Muscle layer of duodenum (tissue), 2 donors: ENCODE results near the gene GAL3ST1.

Source experiments
- H3K27ac ChIP-seq: one replicate; pipeline ENCODE4 v1.7.0; 2013; ENCODE audit warnings: mild to moderate bottlenecking, low read length
- H3K27me3 ChIP-seq: one replicate; pipeline ENCODE4 v1.7.0; 2013; ENCODE audit warnings: low read depth, mild to moderate bottlenecking, control low read depth, low read length
- H3K36me3 ChIP-seq, 2 donors: one replicate each; pipeline ENCODE4 v1.7.0; 2013; ENCODE audit warnings: low read length in 2 of 2, control low read depth in 1 of 2, mild to moderate bottlenecking in 1 of 2; ENCODE audit not compliant: insufficient read depth in 2 of 2, control insufficient read depth in 1 of 2
- H3K4me1 ChIP-seq, 2 donors: one replicate each; pipeline ENCODE4 v1.7.0; 2013; ENCODE audit warnings: low read length in 2 of 2, mild to moderate bottlenecking in 2 of 2, control low read depth in 1 of 2, moderate library complexity in 1 of 2; ENCODE audit not compliant: insufficient read depth in 2 of 2, control insufficient read depth in 1 of 2
- H3K4me3 ChIP-seq, 2 donors: one replicate each; pipeline ENCODE4 v1.7.0; 2013; ENCODE audit warnings: low read length in 2 of 2, low read depth in 1 of 2, mild to moderate bottlenecking in 1 of 2
- H3K9me3 ChIP-seq, 2 donors: one replicate each; pipeline ENCODE4 v1.7.0; 2013; ENCODE audit warnings: low read length in 2 of 2, control low read depth in 1 of 2, mild to moderate bottlenecking in 1 of 2; ENCODE audit not compliant: control insufficient read depth in 1 of 2
- donor health status: healthy.

The GAL3ST1 gene

GRCh38 chr22:30506507-30506968 is 67.9 kb downstream of the GAL3ST1 start:
- peaks cover 9% of the 10 kb centered on the region for H3K27me3 ChIP-seq
- H3K4me1 ChIP-seq: peaks cover 0 to 5% of the 10 kb centered on the region in 2 donors
- no peaks in the 10 kb centered on the region for H3K9me3 ChIP-seq
- H3K4me3 ChIP-seq: no peak overlapping the region
- no peak overlapping the region for H3K27ac ChIP-seq
- H3K36me3 ChIP-seq: no peaks in the 10 kb centered on the region
